ENCODE data around the gene RERE. TPM values are rescaled to one million over a fixed set of nuclear protein-coding genes. Genes with fewer than 3 reads are reported as not detected.

RERE gene
- total and polyA plus RNA-seq, 2 donors (not counting 3 experiments of a cell fraction or from before 2014, with no cell fraction given) = 14.1 to 113 TPM

- Histone ChIP-seq H3K9me3 (replicated peaks; ENCODE audit: control insufficient read depth, insufficient read depth, low read length) (no peaks in the 10 kb centered on the region), H4K20me1 (replicated peaks; ENCODE audit: control insufficient read depth, extremely low read depth, insufficient read depth, low read length) (no peaks in the 10 kb centered on the region), H3K4me3 (replicated peaks in 1 of 3; ENCODE audit: insufficient read depth in 1 of 3, low read depth in 1 of 3, low read length in 3 of 3) (no peak overlapping the region), H3K79me2 (ENCODE audit: control insufficient read depth, insufficient read depth, low read length) (peaks cover 3% of the 10 kb centered on the region), H3K9me1 (replicated peaks; ENCODE audit: control insufficient read depth, extremely low read depth, insufficient read depth, low read length) (no peaks in the 10 kb centered on the region), H3K4me2 (ENCODE audit: insufficient read depth, low read length) (no peak overlapping the region), H3K4me1 (ENCODE audit: control insufficient read depth, extremely low read depth, insufficient read depth, low read length) (no peaks in the 10 kb centered on the region), H3K27ac (ENCODE audit: insufficient read depth, low read depth, low read length) (no peak overlapping the region), H2AFZ (ENCODE audit: low read depth, low read length) (no peak overlapping the region), H3K36me3 (ENCODE audit: control insufficient read depth in 2 of 2, extremely low read depth in 1 of 2, insufficient read depth in 2 of 2, low read length in 2 of 2) (no peaks in the 10 kb centered on the region), H3K9ac (replicated peaks; ENCODE audit: extremely low read depth, insufficient read depth, low read length) (no peak overlapping the region), H3K27me3 (ENCODE audit: control insufficient read depth in 2 of 2, insufficient read depth in 2 of 2, low read length in 2 of 2) (no peaks in the 10 kb centered on the region)
- TF ChIP-seq EZH2 (IDR thresholded peaks at IDR 0.05; ENCODE audit: borderline replicate concordance, low read depth, low read length, severe bottlenecking) (no peak), MYC (IDR thresholded peaks at IDR 0.05; ENCODE audit: low read depth, low read length) (no peak), POLR2A (IDR thresholded peaks at IDR 0.05; ENCODE audit: low read depth, low read length) (no peak), GATA2 (IDR thresholded peaks at IDR 0.05; ENCODE audit: insufficient read depth, insufficient read length, low read depth, low read length) (no peak), CTCF (IDR thresholded peaks at IDR 0.05; ENCODE audit: extremely low read depth in 1 of 2, insufficient read depth in 1 of 2, low read depth in 1 of 2, low read length in 2 of 2) (no peak)
- dilution Hi-C loops (cut with MboI; ENCODE audit: extremely low pct_ligation_motif_present, low sequenced_read_pairs) (no loop called here), intact Hi-C loops (cut with micrococcal nuclease) (no loop called here)
- no peak for FAIRE-seq
- DNase-seq (ENCODE audit: low read depth, low spot score) = no peak
- CTCF ChIA-PET = no interaction called here
- POLR2A ChIA-PET = no interaction called here
- BruUV-seq (replicated peaks) = no TSS peak
These were observed 298.3 kb downstream of the RERE start for GRCh38 chr1:8519167-8519566.

- H3K9me3 ChIP-seq (replicated peaks; ENCODE audit: control insufficient read depth, insufficient read depth, low read length) = no peaks in the 10 kb centered on the region
- no peak overlapping the region for H3K9ac ChIP-seq (replicated peaks; ENCODE audit: extremely low read depth, insufficient read depth, low read length)
- TF ChIP-seq MYC (IDR thresholded peaks at IDR 0.05; ENCODE audit: low read depth, low read length) (no peak), FOS (IDR thresholded peaks at IDR 0.05; ENCODE audit: borderline replicate concordance, insufficient read depth, low read length) (no peak), JUN (IDR thresholded peaks at IDR 0.05; ENCODE audit: borderline replicate concordance, insufficient read depth, insufficient read length, low read depth) (no peak), EZH2 (IDR thresholded peaks at IDR 0.05; ENCODE audit: borderline replicate concordance, low read depth, low read length, severe bottlenecking) (no peak), POLR2A (IDR thresholded peaks at IDR 0.05; ENCODE audit: low read depth, low read length) (no peak), MAX (IDR thresholded peaks at IDR 0.05; ENCODE audit: insufficient read depth, insufficient read length) (no peak), GATA2 (IDR thresholded peaks at IDR 0.05; ENCODE audit: insufficient read depth, insufficient read length, low read depth, low read length) (no peak), CTCF (IDR thresholded peaks at IDR 0.05; ENCODE audit: extremely low read depth in 1 of 2, insufficient read depth in 1 of 2, low read depth in 1 of 2, low read length in 2 of 2) (no peak), POLR2AphosphoS5 (IDR thresholded peaks at IDR 0.05; ENCODE audit: insufficient read depth, low read depth, low read length) (no peak)
- H3K9me1 ChIP-seq (replicated peaks; ENCODE audit: control insufficient read depth, extremely low read depth, insufficient read depth, low read length) = no peaks in the 10 kb centered on the region
- no peak overlapping the region for H3K4me2 ChIP-seq (ENCODE audit: insufficient read depth, low read length)
- POLR2A ChIA-PET = no interaction called here
- H3K79me2 ChIP-seq (ENCODE audit: control insufficient read depth, insufficient read depth, low read length) = no peaks in the 10 kb centered on the region
- H3K27me3 ChIP-seq (ENCODE audit: control insufficient read depth in 2 of 2, insufficient read depth in 2 of 2, low read length in 2 of 2) = no peaks in the 10 kb centered on the region
- FAIRE-seq (no peak), DNase-seq (ENCODE audit: low read depth, low spot score) (no peak)
- H3K36me3 ChIP-seq (ENCODE audit: control insufficient read depth in 2 of 2, extremely low read depth in 1 of 2, insufficient read depth in 2 of 2, low read length in 2 of 2) = no peaks in the 10 kb centered on the region
- H3K27ac ChIP-seq (ENCODE audit: insufficient read depth, low read depth, low read length) = no peak overlapping the region
- H3K4me1 ChIP-seq (ENCODE audit: control insufficient read depth, extremely low read depth, insufficient read depth, low read length) = no peaks in the 10 kb centered on the region
- dilution Hi-C loops (cut with MboI; ENCODE audit: extremely low pct_ligation_motif_present, low sequenced_read_pairs) (no loop called here), intact Hi-C loops (cut with micrococcal nuclease) (no loop called here)
- H3K4me3 ChIP-seq (replicated peaks in 1 of 3; ENCODE audit: insufficient read depth in 1 of 3, low read depth in 1 of 3, low read length in 3 of 3) = no peak overlapping the region
- CTCF ChIA-PET = no interaction called here
- no peaks in the 10 kb centered on the region for H4K20me1 ChIP-seq (replicated peaks; ENCODE audit: control insufficient read depth, extremely low read depth, insufficient read depth, low read length)
- H2AFZ ChIP-seq (ENCODE audit: low read depth, low read length) = no peak overlapping the region
- no TSS peak for BruUV-seq (replicated peaks)
These were observed 299.0 kb downstream of the RERE start for GRCh38 chr1:8518490-8518801.
